Left ventricle myocardium inferior (tissue), 1 donor: ENCODE results near the gene MTNR1B. TPM values are rescaled to one million over a fixed set of nuclear protein-coding genes. Genes with fewer than 3 reads are reported as not detected.

ENCODE experiments used
- DNase-seq: peaks from one replicate; pipeline ENCODE4 v3.0.0-alpha.2; 2020
- H3K27ac ChIP-seq: fragments of 200-600 bp; replicated peaks from 2 replicates; pipeline ENCODE4 v1.8.0; 2021
- H3K27me3 ChIP-seq: fragments of 200-600 bp; 2 replicates; pipeline ENCODE4 v1.8.0; 2021; ENCODE audit warnings: low read depth
- H3K36me3 ChIP-seq: fragments of 200-600 bp; 2 replicates; pipeline ENCODE4 v1.8.0; 2021
- H3K4me1 ChIP-seq: fragments of 200-600 bp; 2 replicates; pipeline ENCODE4 v1.8.0; 2021
- H3K4me3 ChIP-seq: fragments of 200-600 bp; 2 replicates; pipeline ENCODE4 v1.8.0; 2021; ENCODE audit warnings: mild to moderate bottlenecking, moderate library complexity
- H3K9me3 ChIP-seq: fragments of 200-600 bp; replicated peaks from 2 replicates; pipeline ENCODE4 v1.8.0; 2021
- CTCF ChIP-seq: fragments of 200-600 bp; IDR thresholded peaks from 2 replicates; pipeline ENCODE4 v1.8.0; 2021; ENCODE audit warnings: antibody characterized with exemption, mild to moderate bottlenecking, borderline replicate concordance
- intact Hi-C: fragments of 100-400 bp; cut with micrococcal nuclease; formaldehyde crosslinking; loops from one replicate; pipeline ENCODE4 v1.11.0; 2022
- total RNA-seq: library from RNA; stranded (reverse); fragmentation: NEBNext Ultra II Directional; extraction: Animal tissue kit (Norgen Biotek cat#: 25700); gene quantifications from one replicate; pipeline ENCODE4 v1.2.1, GENCODE V29; 2021
- donor health status: DM: no; HTN: yes; CAD: no; lungs with severe emphysema.

MTNR1B gene
- total RNA-seq, 1 donor from 2014 or later, result not detected

- no peak for DNase-seq
- H3K4me3 ChIP-seq, result no peak overlapping the region
- H3K27me3 ChIP-seq, result peaks cover 37% of the 10 kb centered on the region
- intact Hi-C loops, result no loop called here
- TF ChIP-seq CTCF, result no peak
- no peaks in the 10 kb centered on the region for H3K36me3 ChIP-seq
- H3K4me1 ChIP-seq, result no peaks in the 10 kb centered on the region
- H3K27ac ChIP-seq, result no peak overlapping the region
- no peaks in the 10 kb centered on the region for H3K9me3 ChIP-seq
These were observed 8.0 kb downstream of the MTNR1B start for GRCh38 chr11:92977401-92977800.

GRCh38 chr11:92978271-92979111 is 9.0 kb downstream of the MTNR1B start:
- Histone ChIP-seq H3K27ac (no peak overlapping the region), H3K9me3 (no peaks in the 10 kb centered on the region), H3K4me1 (no peaks in the 10 kb centered on the region), H3K36me3 (no peaks in the 10 kb centered on the region), H3K4me3 (no peak overlapping the region), H3K27me3 (peaks cover 29% of the 10 kb centered on the region)
- intact Hi-C loops, result no loop called here
- no peak for TF ChIP-seq CTCF
- DNase-seq, result peak; percentile 28

- no peak overlapping the region for H3K4me3 ChIP-seq
- intact Hi-C loops, result no loop called here
- no peak for TF ChIP-seq CTCF
These were observed 9.7 kb downstream of the MTNR1B start for GRCh38 chr11:92979176-92979575.

GRCh38 chr11:92980312-92980711 is 10.9 kb downstream of the MTNR1B start:
- Histone ChIP-seq H3K27ac (no peak overlapping the region), H3K4me1 (no peaks in the 10 kb centered on the region), H3K9me3 (no peaks in the 10 kb centered on the region), H3K27me3 (peaks cover 25% of the 10 kb centered on the region), H3K36me3 (no peaks in the 10 kb centered on the region), H3K4me3 (no peak overlapping the region)
- no peak for TF ChIP-seq CTCF
- intact Hi-C loops, result no loop called here
- no peak for DNase-seq

More at GRCh38 chr11:92979176-92979575, 9.7 kb downstream of the MTNR1B start:
- Histone ChIP-seq H3K36me3 (no peaks in the 10 kb centered on the region), H3K9me3 (no peaks in the 10 kb centered on the region), H3K27me3 (peaks cover 29% of the 10 kb centered on the region), H3K27ac (no peak overlapping the region), H3K4me1 (no peaks in the 10 kb centered on the region)
- DNase-seq, result no peak

- intact Hi-C loops, result no loop called here
- no peaks in the 10 kb centered on the region for H3K36me3 ChIP-seq
These were observed 12.1 kb downstream of the MTNR1B start for GRCh38 chr11:92981508-92982043.

More at GRCh38 chr11:92981508-92982043, 12.1 kb downstream of the MTNR1B start:
- Histone ChIP-seq H3K9me3 (no peaks in the 10 kb centered on the region), H3K27ac (no peak overlapping the region), H3K4me1 (no peaks in the 10 kb centered on the region), H3K4me3 (no peak overlapping the region), H3K27me3 (peaks cover 20% of the 10 kb centered on the region)
- no peak for TF ChIP-seq CTCF
- no peak for DNase-seq
